ENCODE measurements around the gene ZNF43. TPM values are rescaled to one million over a fixed set of nuclear protein-coding genes. Genes with fewer than 3 reads are reported as not detected.

ZNF43 gene
- total and polyA plus RNA-seq, 8 donors: 3.6 to 13.3 (median 6.8) TPM

DNA sequence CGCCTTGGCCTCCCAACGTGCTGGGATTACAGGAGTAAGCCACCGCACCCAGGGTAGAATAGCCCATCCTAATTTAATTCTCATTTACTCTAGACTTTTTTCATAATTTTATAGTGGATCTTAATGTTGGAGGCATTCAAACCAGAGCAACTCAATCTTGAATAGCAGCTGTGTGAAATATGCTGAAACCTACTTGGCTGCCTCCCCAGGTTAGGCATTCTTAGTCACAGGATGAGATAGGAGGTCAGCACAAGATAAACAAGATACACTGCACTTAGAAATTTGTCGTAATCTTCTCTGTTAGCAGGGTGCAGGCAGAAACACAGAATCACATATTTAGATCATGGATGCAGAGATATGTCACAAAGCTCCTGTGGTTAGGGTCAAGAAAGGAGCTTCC lies 2.7 kb upstream of the ZNF43 start:
- WGBS, 2 donors: 92 to 93% methylated on average over 4 of the region's 4 CpGs
- H3K4me1 ChIP-seq: peaks cover 0 to 6% (median 0%) of the 10 kb centered on the region in 3 donors
- ATAC-seq (no peak), FAIRE-seq (no peak), DNase-seq (no peak)
- intact Hi-C loops (cut with DNase I): no loop called here
- H3K27me3 ChIP-seq: no peaks in the 10 kb centered on the region
- TF ChIP-seq, protein P1, sequence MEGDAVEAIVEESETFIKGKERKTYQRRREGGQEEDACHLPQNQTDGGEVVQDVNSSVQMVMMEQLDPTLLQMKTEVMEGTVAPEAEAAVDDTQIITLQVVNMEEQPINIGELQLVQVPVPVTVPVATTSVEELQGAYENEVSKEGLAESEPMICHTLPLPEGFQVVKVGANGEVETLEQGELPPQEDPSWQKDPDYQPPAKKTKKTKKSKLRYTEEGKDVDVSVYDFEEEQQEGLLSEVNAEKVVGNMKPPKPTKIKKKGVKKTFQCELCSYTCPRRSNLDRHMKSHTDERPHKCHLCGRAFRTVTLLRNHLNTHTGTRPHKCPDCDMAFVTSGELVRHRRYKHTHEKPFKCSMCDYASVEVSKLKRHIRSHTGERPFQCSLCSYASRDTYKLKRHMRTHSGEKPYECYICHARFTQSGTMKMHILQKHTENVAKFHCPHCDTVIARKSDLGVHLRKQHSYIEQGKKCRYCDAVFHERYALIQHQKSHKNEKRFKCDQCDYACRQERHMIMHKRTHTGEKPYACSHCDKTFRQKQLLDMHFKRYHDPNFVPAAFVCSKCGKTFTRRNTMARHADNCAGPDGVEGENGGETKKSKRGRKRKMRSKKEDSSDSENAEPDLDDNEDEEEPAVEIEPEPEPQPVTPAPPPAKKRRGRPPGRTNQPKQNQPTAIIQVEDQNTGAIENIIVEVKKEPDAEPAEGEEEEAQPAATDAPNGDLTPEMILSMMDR (IDR thresholded peaks at IDR 0.05): no peak
- H3K4me3 ChIP-seq: no peak overlapping the region
- H3K36me3 ChIP-seq: no peaks in the 10 kb centered on the region
- no peaks in the 10 kb centered on the region for H3K9me3 ChIP-seq
- no peak overlapping the region for H3K27ac ChIP-seq

DNA sequence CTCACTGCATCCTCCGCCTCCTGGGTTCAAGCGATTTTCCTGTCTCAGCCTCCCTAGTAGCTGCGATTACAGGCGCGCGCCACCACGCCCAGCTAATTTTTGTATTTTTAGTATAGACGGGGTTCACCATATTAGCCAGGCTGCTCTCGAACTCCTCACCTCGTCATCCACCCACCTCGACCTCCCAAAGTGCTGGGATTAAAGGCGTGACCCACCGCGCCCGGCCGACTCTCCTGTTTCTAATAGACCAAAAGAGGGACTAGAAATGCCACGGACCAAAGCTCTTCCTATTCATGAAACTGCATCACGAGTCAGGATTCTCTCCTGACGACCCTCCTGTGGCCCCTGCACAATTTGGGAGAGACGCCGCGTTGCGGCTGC lies 563 bp downstream of the ZNF43 start:
- TF ChIP-seq, protein P1 (IDR thresholded peaks at IDR 0.05): no peak
- Histone ChIP-seq H3K36me3 (no peaks in the 10 kb centered on the region), H3K27ac (peak overlapping the region; percentile 64 to 93 (median 82)), H3K9me3 (no peaks in the 10 kb centered on the region), H3K4me3 (peak overlapping the region; percentile 41 to 71 (median 68)), H3K4me1 (peaks cover 0 to 6% (median 0%) of the 10 kb centered on the region in 3 donors), H3K27me3 (no peaks in the 10 kb centered on the region)
- intact Hi-C loops (cut with DNase I): no loop called here
- ATAC-seq: peak in 1 of 4 donors; percentile 1
- DNase-seq: no peak
- no peak for FAIRE-seq
- WGBS, 2 donors: 8 to 10% methylated on average over 23 of the region's 23 CpGs

DNA sequence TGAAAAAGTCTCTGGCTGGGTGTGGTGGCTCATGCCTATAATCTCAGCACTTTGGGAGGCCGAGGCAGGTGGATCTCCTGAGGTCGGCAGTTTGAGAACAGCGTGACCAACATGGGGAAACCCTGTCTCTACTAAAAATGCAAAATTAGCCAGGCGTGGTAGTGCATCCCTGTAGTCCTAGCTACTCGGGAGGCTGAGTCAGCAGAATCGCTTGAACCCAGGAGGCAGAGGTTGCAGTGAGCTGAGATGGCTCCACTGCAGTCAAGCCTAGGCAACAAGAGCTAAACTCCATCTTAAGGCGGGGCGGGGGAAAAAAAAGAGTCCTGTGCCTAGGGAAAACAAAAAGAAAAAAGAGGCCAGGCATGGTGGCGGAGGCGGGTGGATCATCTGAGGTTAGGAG lies 2.2 kb downstream of the ZNF43 start:
- WGBS, 2 donors: 98% methylated on average over 10 of the region's 10 CpGs
- Histone ChIP-seq H3K4me1 (peaks cover 0 to 6% (median 0%) of the 10 kb centered on the region in 3 donors), H3K4me3 (no peak overlapping the region), H3K36me3 (no peaks in the 10 kb centered on the region), H3K27ac (no peak overlapping the region), H3K27me3 (no peaks in the 10 kb centered on the region), H3K9me3 (no peaks in the 10 kb centered on the region)
- DNase-seq (no peak), FAIRE-seq (no peak), ATAC-seq (no peak)
- intact Hi-C loops (cut with DNase I): no loop called here
- TF ChIP-seq, protein P1 (IDR thresholded peaks at IDR 0.05): no peak

DNA sequence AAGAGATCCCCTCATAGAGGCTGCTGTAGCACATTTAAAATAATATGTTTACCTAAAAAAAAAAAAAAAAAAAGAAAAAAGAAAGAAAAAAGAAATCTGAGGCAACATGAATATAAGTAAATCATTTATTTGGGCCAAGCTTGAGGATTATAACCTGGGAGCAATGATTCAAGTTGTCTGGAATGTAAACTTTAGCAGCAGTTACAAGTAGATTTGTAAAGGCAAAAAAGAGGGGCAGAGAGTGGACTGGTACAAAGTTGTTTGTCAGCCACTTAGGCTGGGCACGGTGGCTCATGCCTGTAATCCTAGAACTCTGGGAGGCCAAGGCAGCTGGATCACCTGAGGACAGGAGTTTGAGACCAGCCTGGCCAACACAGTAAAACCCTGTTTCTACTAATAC lies 11.3 kb downstream of the ZNF43 start:
- no peaks in the 10 kb centered on the region for H3K27me3 ChIP-seq
- intact Hi-C loops (cut with DNase I): no loop called here
- H3K36me3 ChIP-seq: peaks cover 0 to 7% (median 0%) of the 10 kb centered on the region in 3 donors
- no peaks in the 10 kb centered on the region for H3K9me3 ChIP-seq
- TF ChIP-seq, protein P1 (IDR thresholded peaks at IDR 0.05): no peak
- H3K27ac ChIP-seq: peak overlapping the region in 1 of 4 donors; percentile 27
- no peak overlapping the region for H3K4me3 ChIP-seq
- WGBS, 2 donors: 60 to 77% methylated on average over 1 of the region's 1 CpG
- FAIRE-seq (no peak), ATAC-seq (peak in 2 of 4 donors; percentile 36 to 57), DNase-seq (no peak)
- H3K4me1 ChIP-seq: no peaks in the 10 kb centered on the region

DNA sequence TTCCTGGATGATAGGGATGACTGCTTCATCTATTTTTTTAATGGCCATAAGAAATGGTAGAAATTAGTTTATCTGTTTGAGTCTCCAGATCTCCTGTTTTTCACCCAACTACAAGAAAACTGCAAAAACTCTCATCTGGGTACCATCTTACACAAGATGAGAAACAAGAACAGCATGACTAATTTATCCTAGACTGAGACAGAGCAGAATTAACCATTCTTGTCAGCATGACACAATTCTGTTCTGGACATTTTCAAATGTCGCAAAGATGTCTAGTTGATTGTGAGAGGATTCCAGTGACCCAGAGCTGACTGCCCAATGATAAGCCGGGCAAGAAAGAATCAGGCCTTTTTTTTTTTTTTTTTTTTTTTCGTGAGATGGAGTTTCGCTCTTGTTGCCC lies 12.8 kb downstream of the ZNF43 start:
- Histone ChIP-seq H3K4me3 (no peak overlapping the region), H3K9me3 (no peaks in the 10 kb centered on the region), H3K27me3 (no peaks in the 10 kb centered on the region), H3K27ac (no peak overlapping the region), H3K36me3 (peaks cover 0 to 16% (median 0%) of the 10 kb centered on the region in 3 donors), H3K4me1 (no peaks in the 10 kb centered on the region)
- no peak for FAIRE-seq
- TF ChIP-seq, protein P1 (IDR thresholded peaks at IDR 0.05): no peak
- DNase-seq: no peak
- intact Hi-C loops (cut with DNase I): no loop called here
- ATAC-seq: no peak
- 96 to 99% methylated on average over 4 of the region's 4 CpGs for WGBS, 2 donors

Measured in pancreas (tissue), 10 donors.